ENCODE data around the gene GAK.

- no peak for TF ChIP-seq TAF1 (IDR thresholded peaks at IDR 0.05; ENCODE audit: borderline replicate concordance, insufficient read depth, low read length)
- no peak for TF ChIP-seq REST (IDR thresholded peaks at IDR 0.05; ENCODE audit: insufficient read depth in 1 of 2, low read depth in 2 of 2, low read length in 2 of 2)
- TF ChIP-seq SIN3A (IDR thresholded peaks at IDR 0.05; ENCODE audit: borderline replicate concordance, insufficient read depth, low read length), result no peak
- TF ChIP-seq POLR2AphosphoS5 (IDR thresholded peaks at IDR 0.05; ENCODE audit: low read depth, low read length), result no peak
- no peak for TF ChIP-seq FOXP2 (optimal IDR thresholded peaks at IDR 0.05; ENCODE audit: borderline replicate concordance, extremely low read depth, extremely low read length, insufficient read depth)
These were observed 39.8 kb upstream of the GAK start for GRCh38 chr4:971666-972500.
